K562 (cell line): ENCODE measurements around the gene ZNF362. TPM values are rescaled to one million over a fixed set of nuclear protein-coding genes. Genes with fewer than 3 reads are reported as not detected.
A peak's percentile ranks its signal among the peaks of the same experiment; 100 is the strongest.

ENCODE experiments used
- CAMTA2 ChIP-seq: fragments of 250-450 bp; sonication (Bioruptor Pico); conservative IDR thresholded peaks from 2 replicates; pipeline ENCODE4 v1.5.1; 2022
- CBX3 ChIP-seq, 2 experiments: IDR thresholded peaks; 1 replicate in 1 of 2; 2 replicates in 1 of 2; pipeline ENCODE4 v1.6.1; 2012; ENCODE audit warnings: inconsistent platforms in 2 of 2, low read length in 2 of 2, borderline replicate concordance in 1 of 2, control low read depth in 1 of 2
- CEBPB ChIP-seq: fragments of 450-650 bp; IDR thresholded peaks from 2 replicates; pipeline ENCODE4 v1.6.1; 2016; ENCODE audit warnings: missing genetic modification characterization, missing compliant biosample characterization
- CHCHD3 ChIP-seq: fragments of 250-450 bp; sonication (Bioruptor Pico); IDR thresholded peaks from 2 replicates; pipeline ENCODE4 v2.1.2; 2022; ENCODE audit warnings: mild to moderate bottlenecking
- CREB1 ChIP-seq, 2 experiments: sonication (generic) in 1 of 2; formaldehyde crosslinking in 1 of 2; IDR thresholded peaks; 2 replicates each; pipeline versions ENCODE4 v1.6.1 to v1.8.0; 2012 to 2022; ENCODE audit warnings: inconsistent platforms in 1 of 2, mild to moderate bottlenecking in 1 of 2, missing genetic modification reagents in 1 of 2, moderate library complexity in 1 of 2
- EHMT2 ChIP-seq: fragments of 450-650 bp; IDR thresholded peaks from 2 replicates; pipeline ENCODE4 v1.6.1; 2018; ENCODE audit warnings: antibody characterized with exemption
- ESRRA ChIP-seq: fragments of 450-650 bp; IDR thresholded peaks from 2 replicates; pipeline ENCODE4 v1.6.1; 2014; ENCODE audit warnings: low read depth, mild to moderate bottlenecking, moderate library complexity, borderline replicate concordance
- FOXK2 ChIP-seq, 2 experiments: fragments of 450-650 bp; IDR thresholded peaks in 1 of 2; conservative IDR thresholded peaks in 1 of 2; 2 replicates each; pipeline ENCODE4 v1.6.1; 2016; ENCODE audit warnings: low read depth in 2 of 2, mild to moderate bottlenecking in 1 of 2
- FOXP1 ChIP-seq: sonication (generic); formaldehyde crosslinking; IDR thresholded peaks from 2 replicates; pipeline ENCODE4 v1.8.0; 2022; ENCODE audit warnings: mild to moderate bottlenecking, missing genetic modification reagents
- KDM5B ChIP-seq: fragments of 200-600 bp; sonication (generic); IDR thresholded peaks from 2 replicates; pipeline ENCODE4 v1.6.1; 2012; ENCODE audit warnings: low read depth, mild to moderate bottlenecking, moderate library complexity, low read length, control low read depth, inconsistent platforms; ENCODE audit not compliant: insufficient replicate concordance
- KLF6 ChIP-seq: fragments of 250-450 bp; sonication (Bioruptor Pico); IDR thresholded peaks from 2 replicates; pipeline ENCODE4 v1.4.0; 2020; ENCODE audit warnings: mild to moderate bottlenecking, moderate library complexity, borderline replicate concordance
- LCOR ChIP-seq: sonication (generic); formaldehyde crosslinking; IDR thresholded peaks from 2 replicates; pipeline ENCODE4 v1.8.0; 2022; ENCODE audit warnings: mild to moderate bottlenecking, missing genetic modification reagents
- MXD1 ChIP-seq: fragments of 250-450 bp; sonication (Bioruptor Pico); IDR thresholded peaks from 2 replicates; pipeline ENCODE4 v1.8.0; 2021; ENCODE audit warnings: borderline replicate concordance, mild to moderate bottlenecking, moderate library complexity; ENCODE audit not compliant: poor library complexity, severe bottlenecking
- NFE2L1 ChIP-seq: fragments of 450-650 bp; IDR thresholded peaks from 2 replicates; pipeline ENCODE4 v1.6.1; 2016; ENCODE audit warnings: missing genetic modification characterization, low read depth, mild to moderate bottlenecking, missing compliant biosample characterization, moderate library complexity, borderline replicate concordance
- PHB2 ChIP-seq: fragments of 450-650 bp; IDR thresholded peaks from 2 replicates; pipeline ENCODE4 v1.6.1; 2017; ENCODE audit warnings: low read depth
- RAD21 ChIP-seq, 2 experiments: fragments of 250-450 bp in 1 of 2; fragments of 450-650 bp in 1 of 2; sonication (Bioruptor Pico) in 1 of 2; formaldehyde crosslinking in 1 of 2; IDR thresholded peaks in 1 of 2; conservative IDR thresholded peaks in 1 of 2; 2 replicates each; pipeline versions ENCODE4 v1.4.0 to v1.8.0; 2020 to 2022; ENCODE audit warnings: mild to moderate bottlenecking in 2 of 2, moderate library complexity in 1 of 2
- RBM14 ChIP-seq: fragments of 200-400 bp; formaldehyde crosslinking; IDR thresholded peaks from 2 replicates; pipeline ENCODE4 v1.6.1; 2018; ENCODE audit warnings: low read depth, mild to moderate bottlenecking, low read length, moderate library complexity, borderline replicate concordance; ENCODE audit not compliant: insufficient read depth
- RBM39 ChIP-seq: fragments of 200-400 bp; formaldehyde crosslinking; optimal IDR thresholded peaks from 2 replicates; pipeline ENCODE3; 2018; ENCODE audit warnings: low read depth, low read length
- SMAD3 ChIP-seq: fragments of 450-650 bp; formaldehyde crosslinking; conservative IDR thresholded peaks from 2 replicates; pipeline ENCODE4 v1.4.0; 2020; ENCODE audit warnings: mild to moderate bottlenecking
- STAT5A ChIP-seq: IDR thresholded peaks from 2 replicates; pipeline ENCODE4 v1.6.1; 2012; ENCODE audit warnings: low read length, inconsistent platforms, borderline replicate concordance
- TARDBP ChIP-seq: fragments of 450-650 bp; IDR thresholded peaks from 2 replicates; pipeline ENCODE4 v1.6.1; 2016
- TEAD2 ChIP-seq: fragments of 450-650 bp; IDR thresholded peaks from 2 replicates; pipeline ENCODE4 v1.6.1; 2016; ENCODE audit warnings: missing genetic modification characterization, control low read depth, missing compliant biosample characterization
- ZNF165 ChIP-seq: fragments of 250-450 bp; sonication (Bioruptor Pico); IDR thresholded peaks from 2 replicates; pipeline ENCODE4 v1.4.0; 2020; ENCODE audit warnings: borderline replicate concordance
- ZNF830 ChIP-seq: fragments of 250-450 bp; sonication (Bioruptor Pico); IDR thresholded peaks from 2 replicates; pipeline ENCODE4 v1.5.0; 2021; ENCODE audit warnings: mild to moderate bottlenecking
- polyA plus RNA-seq, 8 experiments: library from polyadenylated mRNA; depleted of rRNA in 4 of 8; stranded (reverse) in 5 of 8; unstranded in 3 of 8; fragments of >200 nt; fragmentation: Nextera tagmentation in 2 of 8; fragmentation: Illumina TruSeq in 1 of 8; extraction: Ambion mirVana in 2 of 8; extraction: Trizol in 1 of 8; gene quantifications; 2 replicates each; pipeline versions ENCODE4 v1.2.1 to v1.2.3, GENCODE V29; 2011 to 2014; ENCODE audit warnings: inconsistent platforms in 1 of 8, missing spikeins in 1 of 8
- total RNA-seq, 7 experiments: library from RNA; depleted of rRNA in 6 of 7; stranded (reverse); fragments of >200 nt in 6 of 7; fragmentation: Illumina TruSeq in 2 of 7; extraction: Trizol in 2 of 7; gene quantifications; 2 replicates each; pipeline versions ENCODE4 v1.2.1 to v1.2.3, GENCODE V29; 2011 to 2021; ENCODE audit warnings: low replicate concordance in 1 of 7
- TF ChIP-seq, protein P1 (sequence below): fragments of 450-650 bp; IDR thresholded peaks from 2 replicates; pipeline ENCODE4 v1.6.1; 2016; ENCODE audit warnings: missing biosample characterization, missing genetic modification characterization
- TF ChIP-seq, protein P2 (sequence below), 2 experiments: fragments of 250-450 bp in 1 of 2; fragments of 450-650 bp in 1 of 2; sonication (Bioruptor Pico) in 1 of 2; IDR thresholded peaks; 2 replicates each; pipeline versions ENCODE4 v1.6.1 to v1.8.0; 2016 to 2021; ENCODE audit warnings: mild to moderate bottlenecking in 2 of 2, moderate library complexity in 2 of 2, missing compliant biosample characterization in 1 of 2, missing genetic modification characterization in 1 of 2
- TF ChIP-seq, protein P3 (sequence below): IDR thresholded peaks from 2 replicates; pipeline ENCODE4 v1.6.1; 2011; ENCODE audit not compliant: insufficient read length; ENCODE audit errors: extremely low read depth

The ZNF362 gene
- total and polyA plus RNA-seq, 9 of the 15 experiments (the other 6 are each of a cell fraction or from before 2014, with no cell fraction given), result 0.01 to 1.1 (median 0.35) TPM; not detected in 1

GRCh38 chr1:33295450-33296081 lies 39.3 kb downstream of the ZNF362 start (continued):
- peak; percentile 93 to 97 for TF ChIP-seq RAD21 (CRISPR knock-in tag; conservative IDR thresholded peaks at IDR 0.05 in 1 of 2, IDR thresholded peaks at IDR 0.05 in 1 of 2)
- no peak for TF ChIP-seq TEAD2 (tag)
- peak; percentile 50; the same call in 1 of the 2 replicates for TF ChIP-seq TARDBP
- no peak for TF ChIP-seq RBM39
- 0 out of 3 replicates have a peak, but pooled peaks of 1 of the 2 experiments have one; percentile 11 for TF ChIP-seq CBX3 (IDR thresholded peaks at IDR 0.05; ENCODE audit: borderline replicate concordance in 1 of 2, low read length in 2 of 2)
- no peak for TF ChIP-seq CHCHD3 (CRISPR knock-in tag)
- no peak for TF ChIP-seq LCOR (CRISPR knock-in tag)
- TF ChIP-seq, protein P1, sequence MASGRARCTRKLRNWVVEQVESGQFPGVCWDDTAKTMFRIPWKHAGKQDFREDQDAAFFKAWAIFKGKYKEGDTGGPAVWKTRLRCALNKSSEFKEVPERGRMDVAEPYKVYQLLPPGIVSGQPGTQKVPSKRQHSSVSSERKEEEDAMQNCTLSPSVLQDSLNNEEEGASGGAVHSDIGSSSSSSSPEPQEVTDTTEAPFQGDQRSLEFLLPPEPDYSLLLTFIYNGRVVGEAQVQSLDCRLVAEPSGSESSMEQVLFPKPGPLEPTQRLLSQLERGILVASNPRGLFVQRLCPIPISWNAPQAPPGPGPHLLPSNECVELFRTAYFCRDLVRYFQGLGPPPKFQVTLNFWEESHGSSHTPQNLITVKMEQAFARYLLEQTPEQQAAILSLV (tag), result no peak
- no peak for TF ChIP-seq SMAD3 (CRISPR knock-in tag)
- TF ChIP-seq, protein P2, sequence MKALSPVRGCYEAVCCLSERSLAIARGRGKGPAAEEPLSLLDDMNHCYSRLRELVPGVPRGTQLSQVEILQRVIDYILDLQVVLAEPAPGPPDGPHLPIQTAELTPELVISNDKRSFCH (CRISPR knock-in tag; IDR thresholded peaks at IDR 0.05), result no peak
- TF ChIP-seq, protein P2 (tag; IDR thresholded peaks at IDR 0.05), result no peak
- TF ChIP-seq PHB2, result no peak
- no peak; the same call in 1 of the 2 replicates for TF ChIP-seq ESRRA
- TF ChIP-seq EHMT2, result no peak
- TF ChIP-seq ZNF165 (CRISPR knock-in tag), result no peak
- TF ChIP-seq CREB1 (IDR thresholded peaks at IDR 0.05), result no peak
- TF ChIP-seq CREB1 (CRISPR knock-in tag; IDR thresholded peaks at IDR 0.05), result no peak
- TF ChIP-seq CEBPB, result no peak
- TF ChIP-seq, protein P3, sequence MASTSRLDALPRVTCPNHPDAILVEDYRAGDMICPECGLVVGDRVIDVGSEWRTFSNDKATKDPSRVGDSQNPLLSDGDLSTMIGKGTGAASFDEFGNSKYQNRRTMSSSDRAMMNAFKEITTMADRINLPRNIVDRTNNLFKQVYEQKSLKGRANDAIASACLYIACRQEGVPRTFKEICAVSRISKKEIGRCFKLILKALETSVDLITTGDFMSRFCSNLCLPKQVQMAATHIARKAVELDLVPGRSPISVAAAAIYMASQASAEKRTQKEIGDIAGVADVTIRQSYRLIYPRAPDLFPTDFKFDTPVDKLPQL, result no peak
- no peak for TF ChIP-seq FOXK2 (conservative IDR thresholded peaks at IDR 0.05 in 1 of 2, IDR thresholded peaks at IDR 0.05 in 1 of 2; ENCODE audit: low read depth in 2 of 2)
- no peak for TF ChIP-seq STAT5A
- no peak for TF ChIP-seq KLF6
- no peak for TF ChIP-seq RBM14
- no peak for TF ChIP-seq ZNF830 (CRISPR knock-in tag)
- TF ChIP-seq NFE2L1 (tag), result no peak
- no peak for TF ChIP-seq MXD1 (CRISPR knock-in tag)
- no peak for TF ChIP-seq CAMTA2 (CRISPR knock-in tag)
- no peak for TF ChIP-seq KDM5B
- TF ChIP-seq FOXP1 (CRISPR knock-in tag), result no peak
